ENCODE measurements around the gene SEC31B.

GRCh38 chr10:100496567-100496966 lies 23.1 kb downstream of the SEC31B start:
- no peak for TF ChIP-seq CTCF (IDR thresholded peaks at IDR 0.05)
- no peak for TF ChIP-seq POLR2A (IDR thresholded peaks at IDR 0.05)

Data from Peyer's patch (tissue), 4 donors.